Activated naive CD8-positive, alpha-beta T cell treated with anti-CD3 and anti-CD28 coated beads, Interleukin-2, amount 50 U/mL, for 24 hours (primary cell): ENCODE results near the gene DDX24.

Source experiments
- ATAC-seq: fragments of 150-1000 bp; cut with Tn5 transposase; one replicate; pipeline ENCODE4 v1.10.0; 2021
- DNase-seq: peaks from one replicate; pipeline ENCODE4 v3.0.0; 2021
- H3K27ac Mint-ChIP-seq: one replicate; pipeline ENCODE4 v1.8.0; 2021; ENCODE audit warnings: mild to moderate bottlenecking, mixed read lengths
- H3K27me3 Mint-ChIP-seq: one replicate; pipeline ENCODE4 v1.8.0; 2021; ENCODE audit warnings: mixed read lengths
- H3K36me3 Mint-ChIP-seq: one replicate; pipeline ENCODE4 v1.8.0; 2021; ENCODE audit warnings: low read depth, mixed read lengths
- H3K4me1 Mint-ChIP-seq: one replicate; pipeline ENCODE4 v1.8.0; 2021; ENCODE audit warnings: mixed read lengths
- H3K4me3 Mint-ChIP-seq: one replicate; pipeline ENCODE4 v1.8.0; 2021; ENCODE audit warnings: mild to moderate bottlenecking, moderate library complexity, mixed read lengths
- H3K9me3 Mint-ChIP-seq: one replicate; pipeline ENCODE4 v1.8.0; 2021; ENCODE audit warnings: mixed read lengths

Gene DDX24

GRCh38 chr14:94120667-94121340 is 39.8 kb upstream of the DDX24 start:
- Mint-ChIP-seq H3K36me3 (no peaks in the 10 kb centered on the region), H3K4me3 (no peak overlapping the region), H3K4me1 (peaks cover 2% of the 10 kb centered on the region), H3K9me3 (peaks cover 15% of the 10 kb centered on the region), H3K27ac (no peak overlapping the region), H3K27me3 (peaks cover 20% of the 10 kb centered on the region)
- ATAC-seq (no peak), DNase-seq (no peak)

GRCh38 chr14:94119071-94119470 is 38.1 kb upstream of the DDX24 start:
- no peak overlapping the region for H3K4me3 Mint-ChIP-seq
- peaks cover 2% of the 10 kb centered on the region for H3K4me1 Mint-ChIP-seq
- peaks cover 29% of the 10 kb centered on the region for H3K27me3 Mint-ChIP-seq
- no peaks in the 10 kb centered on the region for H3K36me3 Mint-ChIP-seq
- no peak for DNase-seq
- ATAC-seq: no peak
- peaks cover 15% of the 10 kb centered on the region for H3K9me3 Mint-ChIP-seq
- H3K27ac Mint-ChIP-seq: no peak overlapping the region

- H3K27me3 Mint-ChIP-seq: peaks cover 29% of the 10 kb centered on the region
- peaks cover 15% of the 10 kb centered on the region for H3K9me3 Mint-ChIP-seq
- no peaks in the 10 kb centered on the region for H3K36me3 Mint-ChIP-seq
- DNase-seq (no peak), ATAC-seq (no peak)
- no peak overlapping the region for H3K4me3 Mint-ChIP-seq
- H3K4me1 Mint-ChIP-seq: peaks cover 2% of the 10 kb centered on the region
- no peak overlapping the region for H3K27ac Mint-ChIP-seq
Observed at GRCh38 chr14:94117856-94118255, 36.9 kb upstream of the DDX24 start.

- peaks cover 29% of the 10 kb centered on the region for H3K27me3 Mint-ChIP-seq
- peaks cover 15% of the 10 kb centered on the region for H3K9me3 Mint-ChIP-seq
Observed at GRCh38 chr14:94116701-94117100, 35.7 kb upstream of the DDX24 start.

GRCh38 chr14:94115631-94116030 is 34.6 kb upstream of the DDX24 start:
- no peak overlapping the region for H3K4me3 Mint-ChIP-seq
- DNase-seq (no peak), ATAC-seq (peak; percentile 9)
- no peak overlapping the region for H3K27ac Mint-ChIP-seq
- H3K4me1 Mint-ChIP-seq: peaks cover 2% of the 10 kb centered on the region
- H3K36me3 Mint-ChIP-seq: no peaks in the 10 kb centered on the region
- peaks cover 26% of the 10 kb centered on the region for H3K27me3 Mint-ChIP-seq
- peaks cover 11% of the 10 kb centered on the region for H3K9me3 Mint-ChIP-seq

More at GRCh38 chr14:94116701-94117100, 35.7 kb upstream of the DDX24 start:
- H3K4me1 Mint-ChIP-seq: peaks cover 2% of the 10 kb centered on the region
- H3K4me3 Mint-ChIP-seq: no peak overlapping the region
- no peaks in the 10 kb centered on the region for H3K36me3 Mint-ChIP-seq
- no peak for ATAC-seq
- DNase-seq: no peak
- no peak overlapping the region for H3K27ac Mint-ChIP-seq

GRCh38 chr14:94115058-94115591 is 34.1 kb upstream of the DDX24 start:
- Mint-ChIP-seq H3K36me3 (no peaks in the 10 kb centered on the region), H3K27ac (no peak overlapping the region), H3K4me1 (peaks cover 2% of the 10 kb centered on the region), H3K4me3 (no peak overlapping the region), H3K27me3 (peaks cover 26% of the 10 kb centered on the region), H3K9me3 (peaks cover 8% of the 10 kb centered on the region)
- ATAC-seq: no peak
- DNase-seq: no peak

GRCh38 chr14:94114589-94115057 is 33.6 kb upstream of the DDX24 start:
- Mint-ChIP-seq H3K36me3 (no peaks in the 10 kb centered on the region), H3K4me1 (peaks cover 2% of the 10 kb centered on the region), H3K9me3 (peaks cover 3% of the 10 kb centered on the region), H3K27ac (no peak overlapping the region), H3K27me3 (peaks cover 26% of the 10 kb centered on the region), H3K4me3 (no peak overlapping the region)
- no peak for DNase-seq
- ATAC-seq: no peak

GRCh38 chr14:94113908-94114588 is 33.0 kb upstream of the DDX24 start:
- Mint-ChIP-seq H3K36me3 (no peaks in the 10 kb centered on the region), H3K9me3 (no peaks in the 10 kb centered on the region), H3K4me3 (no peak overlapping the region), H3K27ac (no peak overlapping the region), H3K27me3 (peaks cover 26% of the 10 kb centered on the region), H3K4me1 (peaks cover 2% of the 10 kb centered on the region)
- ATAC-seq (no peak), DNase-seq (no peak)

- Mint-ChIP-seq H3K36me3 (no peaks in the 10 kb centered on the region), H3K9me3 (no peaks in the 10 kb centered on the region), H3K4me1 (peaks cover 2% of the 10 kb centered on the region), H3K4me3 (no peak overlapping the region), H3K27me3 (peaks cover 26% of the 10 kb centered on the region), H3K27ac (no peak overlapping the region)
- no peak for DNase-seq
- ATAC-seq: no peak
Observed at GRCh38 chr14:94113490-94113889, 32.5 kb upstream of the DDX24 start.

GRCh38 chr14:94113073-94113472 is 32.1 kb upstream of the DDX24 start:
- ATAC-seq (no peak), DNase-seq (no peak)
- no peak overlapping the region for H3K27ac Mint-ChIP-seq
- no peaks in the 10 kb centered on the region for H3K36me3 Mint-ChIP-seq
- H3K9me3 Mint-ChIP-seq: no peaks in the 10 kb centered on the region
- H3K4me1 Mint-ChIP-seq: no peaks in the 10 kb centered on the region
- no peak overlapping the region for H3K4me3 Mint-ChIP-seq
- peaks cover 23% of the 10 kb centered on the region for H3K27me3 Mint-ChIP-seq

GRCh38 chr14:94112513-94113063 is 31.6 kb upstream of the DDX24 start:
- no peaks in the 10 kb centered on the region for H3K4me1 Mint-ChIP-seq
- no peak overlapping the region for H3K27ac Mint-ChIP-seq
- no peak for ATAC-seq
- H3K27me3 Mint-ChIP-seq: peaks cover 19% of the 10 kb centered on the region
- no peak for DNase-seq
- no peaks in the 10 kb centered on the region for H3K9me3 Mint-ChIP-seq
- no peak overlapping the region for H3K4me3 Mint-ChIP-seq
- no peaks in the 10 kb centered on the region for H3K36me3 Mint-ChIP-seq

GRCh38 chr14:94111276-94112095 is 30.5 kb upstream of the DDX24 start:
- Mint-ChIP-seq H3K4me1 (no peaks in the 10 kb centered on the region), H3K27me3 (peaks cover 10% of the 10 kb centered on the region), H3K36me3 (no peaks in the 10 kb centered on the region), H3K27ac (no peak overlapping the region), H3K9me3 (no peaks in the 10 kb centered on the region), H3K4me3 (no peak overlapping the region)
- ATAC-seq (no peak), DNase-seq (no peak)

GRCh38 chr14:94110552-94111181 is 29.7 kb upstream of the DDX24 start, which contains the start of gene IFI27:
TSS of gene IFI27 (plus strand) at chr14:94110736.
- no peak for ATAC-seq
- no peaks in the 10 kb centered on the region for H3K4me1 Mint-ChIP-seq

GRCh38 chr14:94109915-94110250 is 28.9 kb upstream of the DDX24 start:
- Mint-ChIP-seq H3K27me3 (peaks cover 3% of the 10 kb centered on the region), H3K4me3 (no peak overlapping the region), H3K27ac (no peak overlapping the region), H3K9me3 (no peaks in the 10 kb centered on the region), H3K4me1 (no peaks in the 10 kb centered on the region), H3K36me3 (no peaks in the 10 kb centered on the region)
- no peak for DNase-seq
- ATAC-seq: no peak

More at GRCh38 chr14:94110552-94111181, 29.7 kb upstream of the DDX24 start, which contains the start of gene IFI27:
- no peak for DNase-seq
- no peaks in the 10 kb centered on the region for H3K36me3 Mint-ChIP-seq
- H3K4me3 Mint-ChIP-seq: no peak within 1 kb of the TSS
- H3K9me3 Mint-ChIP-seq: no peaks in the 10 kb centered on the region
- peaks cover 8% of the 10 kb centered on the region for H3K27me3 Mint-ChIP-seq
- no peak within 1 kb of the TSS for H3K27ac Mint-ChIP-seq
